ENCODE data around the gene CD7. TPM values are rescaled to one million over a fixed set of nuclear protein-coding genes. Genes with fewer than 3 reads are reported as not detected.

Gene CD7
- total RNA-seq, 2 donors from 2014 or later = not detected

GRCh38 chr17:82334204-82334621 is 16.8 kb upstream of the CD7 start:
- no peaks in the 10 kb centered on the region for H3K36me3 ChIP-seq (replicated peaks in 1 of 2; ENCODE audit: insufficient read depth in 1 of 2, low read depth in 2 of 2)
- peak overlapping the region in 3 of 4 donors; percentile 76 to 83 (median 82) for H3K27ac ChIP-seq
- no peak for ATAC-seq
- no peak for DNase-seq
- no peaks in the 10 kb centered on the region for H3K9me3 ChIP-seq
- H3K4me1 ChIP-seq = peaks cover 62% of the 10 kb centered on the region
- intact Hi-C loops (cut with DNase I) = no loop called here
- no peak overlapping the region for H3K4me3 ChIP-seq
- H3K27me3 ChIP-seq = no peaks in the 10 kb centered on the region
- 70 to 82% methylated on average over 8 to 25 of the region's 25 CpGs for WGBS, 2 donors
- no peak for TF ChIP-seq POLR2A (IDR thresholded peaks at IDR 0.05)
- TF ChIP-seq CTCF (IDR thresholded peaks at IDR 0.05) = no peak

GRCh38 chr17:82333279-82334171 is 16.1 kb upstream of the CD7 start, which contains the start of gene SECTM1:
Gene SECTM1, minus strand, starts transcription at chr17:82333766. Its CDS starts 6,526 bp downstream, at chr17:82327240.
- TF ChIP-seq CTCF (IDR thresholded peaks at IDR 0.05) (no peak), POLR2A (IDR thresholded peaks at IDR 0.05) (peak in 1 of 3 donors; percentile 10)
- intact Hi-C loops (cut with DNase I) = no loop called here
- DNase-seq (peak in 3 of 4 donors; percentile 55 to 58 (median 56)), ATAC-seq (peak; percentile 19)
- Histone ChIP-seq H3K4me1 (peaks cover 62% of the 10 kb centered on the region), H3K4me3 (peak within 1 kb of the TSS; percentile 16 to 19), H3K9me3 (no peaks in the 10 kb centered on the region), H3K36me3 (replicated peaks in 1 of 2; ENCODE audit: insufficient read depth in 1 of 2, low read depth in 2 of 2) (no peaks in the 10 kb centered on the region), H3K27ac (peak within 1 kb of the TSS in 3 of 4 donors; percentile 76 to 83 (median 82)), H3K27me3 (no peaks in the 10 kb centered on the region)
- WGBS, 2 donors = 5 to 71% methylated on average over 5 to 83 of the region's 90 CpGs

DNA sequence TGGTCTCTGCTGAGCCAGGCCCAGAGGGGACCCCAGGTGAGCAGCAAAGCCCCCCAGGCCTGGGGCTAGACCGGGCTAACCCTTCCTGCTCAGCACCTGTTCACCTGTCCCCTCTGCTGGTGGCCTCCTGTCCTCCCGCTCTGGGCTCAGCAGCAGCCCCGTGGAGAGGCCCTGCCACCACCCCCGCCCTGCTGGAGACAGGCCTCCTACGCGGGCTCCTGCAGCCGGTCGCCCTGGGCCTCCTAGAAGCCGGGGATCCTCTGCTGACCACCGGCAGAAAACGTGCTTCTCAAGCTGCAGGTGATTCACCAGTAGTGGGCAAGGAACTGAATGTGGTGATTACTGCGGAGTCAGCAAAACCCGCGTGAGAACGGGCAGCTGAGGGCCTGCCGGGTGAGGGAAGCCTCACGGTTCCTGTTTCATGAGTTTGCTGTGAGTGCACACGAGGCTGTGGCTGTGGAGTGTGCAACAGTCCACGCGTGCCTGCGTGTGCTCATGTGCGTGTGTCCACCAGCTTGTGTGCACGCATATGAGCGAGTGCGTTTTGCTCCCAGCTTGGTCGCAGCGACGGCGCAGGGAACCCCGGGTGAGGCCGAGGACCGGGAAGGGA is 15.4 kb upstream of the CD7 start:
- intact Hi-C loops (cut with DNase I) = no loop called here
- WGBS, 2 donors = 0 to 26% methylated on average over 1 to 32 of the region's 32 CpGs
- no peak overlapping the region for H3K4me3 ChIP-seq

DNA sequence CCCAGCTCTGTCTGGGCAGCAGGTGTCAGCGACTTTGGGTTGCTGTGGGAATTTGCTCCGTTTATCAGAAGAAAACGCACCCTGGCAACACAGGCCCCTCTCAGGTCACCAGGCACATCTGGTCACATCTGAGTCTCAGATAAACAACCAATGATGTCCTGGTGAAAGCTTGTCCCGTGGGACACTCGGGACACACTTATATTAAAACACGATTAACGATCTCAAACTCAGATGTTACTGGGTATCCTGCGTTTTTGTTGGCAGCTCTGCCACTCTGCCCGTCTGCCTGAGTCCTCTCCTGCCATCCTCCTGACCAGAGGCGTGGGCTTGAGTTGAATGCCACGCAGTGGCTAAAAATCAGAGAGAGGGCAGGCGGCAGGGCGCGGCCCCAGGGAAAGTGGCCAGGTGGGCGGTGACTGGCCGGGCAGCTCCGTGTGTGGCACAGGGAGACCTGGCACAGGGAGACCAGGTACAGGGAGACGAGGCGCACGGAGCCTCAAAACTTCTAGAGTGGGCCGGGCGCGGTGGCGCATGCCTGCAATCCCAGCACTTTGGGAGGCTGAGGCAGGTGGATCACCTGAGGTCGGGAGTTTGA is 14.0 kb upstream of the CD7 start:
- no peak for DNase-seq
- H3K27ac ChIP-seq = no peak overlapping the region
- no peaks in the 10 kb centered on the region for H3K36me3 ChIP-seq (replicated peaks in 1 of 2; ENCODE audit: insufficient read depth in 1 of 2, low read depth in 2 of 2)
- no peak overlapping the region for H3K4me3 ChIP-seq
- intact Hi-C loops (cut with DNase I) = no loop called here
- no peaks in the 10 kb centered on the region for H3K27me3 ChIP-seq
- H3K4me1 ChIP-seq = peaks cover 60% of the 10 kb centered on the region
- TF ChIP-seq CTCF (IDR thresholded peaks at IDR 0.05) (no peak), POLR2A (IDR thresholded peaks at IDR 0.05) (no peak)
- ATAC-seq = no peak
- no peaks in the 10 kb centered on the region for H3K9me3 ChIP-seq
- 84 to 87% methylated on average over 17 to 23 of the region's 25 CpGs for WGBS, 2 donors

More for the DNA sequence above, 15.4 kb upstream of the CD7 start:
- Histone ChIP-seq H3K27ac (peak overlapping the region in 1 of 4 donors; percentile 39), H3K36me3 (replicated peaks in 1 of 2; ENCODE audit: insufficient read depth in 1 of 2, low read depth in 2 of 2) (no peaks in the 10 kb centered on the region), H3K27me3 (no peaks in the 10 kb centered on the region), H3K4me1 (peaks cover 60% of the 10 kb centered on the region), H3K9me3 (no peaks in the 10 kb centered on the region)
- peak; percentile 49 to 76 (median 70) for DNase-seq
- peak in 1 of 3 donors; percentile 14 for TF ChIP-seq POLR2A (IDR thresholded peaks at IDR 0.05)
- TF ChIP-seq CTCF (IDR thresholded peaks at IDR 0.05) = no peak
- peak; percentile 45 for ATAC-seq

Data from body of pancreas (tissue), 4 donors.